K562 (cell line): ENCODE measurements around the gene PADI4. TPM values are rescaled to one million over a fixed set of nuclear protein-coding genes. Genes with fewer than 3 reads are reported as not detected.
A peak's percentile ranks its signal among the peaks of the same experiment; 100 is the strongest.

Experiments used
- ARID1B ChIP-seq: fragments of 450-650 bp; IDR thresholded peaks from 2 replicates; pipeline ENCODE4 v1.6.1; 2016; ENCODE audit warnings: antibody characterized with exemption, mild to moderate bottlenecking, inconsistent platforms
- BCOR ChIP-seq: fragments of 450-650 bp; IDR thresholded peaks from 2 replicates; pipeline ENCODE4 v1.6.1; 2016
- CHD4 ChIP-seq: fragments of 200-600 bp; sonication (generic); IDR thresholded peaks from 3 replicates; pipeline ENCODE4 v1.6.1; 2012; ENCODE audit warnings: low read depth, mild to moderate bottlenecking, mixed read lengths, low read length, inconsistent platforms; ENCODE audit not compliant: insufficient read depth, insufficient replicate concordance, poor library complexity, severe bottlenecking
- EGR1 ChIP-seq: fragments of 450-650 bp; conservative IDR thresholded peaks from 2 replicates; pipeline ENCODE4 v1.6.1; 2017; ENCODE audit warnings: mild to moderate bottlenecking
- POLR2A ChIP-seq: fragments of 450-650 bp; conservative IDR thresholded peaks from 2 replicates; pipeline ENCODE4 v1.6.1; 2016
- POLR2G ChIP-seq: fragments of 200-400 bp; formaldehyde crosslinking; IDR thresholded peaks from 2 replicates; pipeline ENCODE4 v1.6.1; 2017; ENCODE audit warnings: low read depth, mild to moderate bottlenecking, antibody characterized with exemption, low read length, moderate library complexity
- POLR3G ChIP-seq: IDR thresholded peaks from 2 replicates; pipeline ENCODE4 v1.6.1; 2011; ENCODE audit not compliant: insufficient read length, insufficient replicate concordance; ENCODE audit errors: extremely low read depth
- SIX5 ChIP-seq, 2 experiments: IDR thresholded peaks; 2 replicates each; pipeline ENCODE4 v1.6.1; 2011; ENCODE audit warnings: low read length in 2 of 2, borderline replicate concordance in 1 of 2, low read depth in 1 of 2, mild to moderate bottlenecking in 1 of 2, moderate library complexity in 1 of 2; ENCODE audit not compliant: insufficient read depth in 1 of 2
- SMARCA4 ChIP-seq: fragments of 450-650 bp; IDR thresholded peaks from 2 replicates; pipeline ENCODE4 v1.6.1; 2016
- ZBTB7A ChIP-seq: IDR thresholded peaks from 2 replicates; pipeline ENCODE4 v1.6.1; 2011; ENCODE audit warnings: low read depth, mild to moderate bottlenecking, low read length, moderate library complexity, borderline replicate concordance; ENCODE audit not compliant: control insufficient read depth
- ZNF121 ChIP-seq: sonication (generic); formaldehyde crosslinking; conservative IDR thresholded peaks from 2 replicates; pipeline ENCODE4 v1.8.0; 2022; ENCODE audit warnings: missing genetic modification reagents
- polyA plus RNA-seq, 8 experiments: library from polyadenylated mRNA; depleted of rRNA in 4 of 8; stranded (reverse) in 5 of 8; unstranded in 3 of 8; fragments of >200 nt; fragmentation: Nextera tagmentation in 2 of 8; fragmentation: Illumina TruSeq in 1 of 8; extraction: Ambion mirVana in 2 of 8; extraction: Trizol in 1 of 8; gene quantifications; 2 replicates each; pipeline versions ENCODE4 v1.2.1 to v1.2.3, GENCODE V29; 2011 to 2014; ENCODE audit warnings: inconsistent platforms in 1 of 8, missing spikeins in 1 of 8
- total RNA-seq, 7 experiments: library from RNA; depleted of rRNA in 6 of 7; stranded (reverse); fragments of >200 nt in 6 of 7; fragmentation: Illumina TruSeq in 2 of 7; extraction: Trizol in 2 of 7; gene quantifications; 2 replicates each; pipeline versions ENCODE4 v1.2.1 to v1.2.3, GENCODE V29; 2011 to 2021; ENCODE audit warnings: low replicate concordance in 1 of 7
- TF ChIP-seq, protein P1 (sequence below): fragments of 450-650 bp; IDR thresholded peaks from 2 replicates; pipeline ENCODE4 v1.6.1; 2016; ENCODE audit warnings: mild to moderate bottlenecking, moderate library complexity
- TF ChIP-seq, protein P2 (sequence below): fragments of 250-450 bp; sonication (Bioruptor Pico); IDR thresholded peaks from 2 replicates; pipeline ENCODE4 v1.5.1; 2021; ENCODE audit warnings: mild to moderate bottlenecking

The PADI4 gene
- total and polyA plus RNA-seq, 9 of the 15 experiments (the other 6 are each of a cell fraction or from before 2014, with no cell fraction given), result 0.22 to 0.33 TPM; not detected in 7

DNA sequence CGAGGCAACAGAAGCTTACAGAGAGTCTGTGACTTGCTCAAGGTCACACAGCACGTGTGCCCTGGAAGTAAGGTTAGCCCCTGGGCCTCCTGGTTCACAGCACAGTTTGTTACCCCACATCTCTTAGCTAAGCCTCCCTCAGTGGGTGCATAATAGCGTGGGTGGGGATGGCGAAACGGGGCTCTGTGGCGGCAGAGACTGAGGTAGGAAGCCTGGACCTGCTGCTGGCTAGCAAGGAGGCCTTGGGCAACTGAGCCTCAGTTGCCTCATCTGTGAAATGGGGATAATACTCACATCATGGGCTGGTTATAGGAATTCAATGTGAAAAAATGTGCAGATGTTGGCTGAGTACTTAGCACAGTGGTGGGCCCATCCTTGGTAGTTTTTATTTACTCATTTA lies 596 bp downstream of the PADI4 start (continued):
- TF ChIP-seq, protein P1, sequence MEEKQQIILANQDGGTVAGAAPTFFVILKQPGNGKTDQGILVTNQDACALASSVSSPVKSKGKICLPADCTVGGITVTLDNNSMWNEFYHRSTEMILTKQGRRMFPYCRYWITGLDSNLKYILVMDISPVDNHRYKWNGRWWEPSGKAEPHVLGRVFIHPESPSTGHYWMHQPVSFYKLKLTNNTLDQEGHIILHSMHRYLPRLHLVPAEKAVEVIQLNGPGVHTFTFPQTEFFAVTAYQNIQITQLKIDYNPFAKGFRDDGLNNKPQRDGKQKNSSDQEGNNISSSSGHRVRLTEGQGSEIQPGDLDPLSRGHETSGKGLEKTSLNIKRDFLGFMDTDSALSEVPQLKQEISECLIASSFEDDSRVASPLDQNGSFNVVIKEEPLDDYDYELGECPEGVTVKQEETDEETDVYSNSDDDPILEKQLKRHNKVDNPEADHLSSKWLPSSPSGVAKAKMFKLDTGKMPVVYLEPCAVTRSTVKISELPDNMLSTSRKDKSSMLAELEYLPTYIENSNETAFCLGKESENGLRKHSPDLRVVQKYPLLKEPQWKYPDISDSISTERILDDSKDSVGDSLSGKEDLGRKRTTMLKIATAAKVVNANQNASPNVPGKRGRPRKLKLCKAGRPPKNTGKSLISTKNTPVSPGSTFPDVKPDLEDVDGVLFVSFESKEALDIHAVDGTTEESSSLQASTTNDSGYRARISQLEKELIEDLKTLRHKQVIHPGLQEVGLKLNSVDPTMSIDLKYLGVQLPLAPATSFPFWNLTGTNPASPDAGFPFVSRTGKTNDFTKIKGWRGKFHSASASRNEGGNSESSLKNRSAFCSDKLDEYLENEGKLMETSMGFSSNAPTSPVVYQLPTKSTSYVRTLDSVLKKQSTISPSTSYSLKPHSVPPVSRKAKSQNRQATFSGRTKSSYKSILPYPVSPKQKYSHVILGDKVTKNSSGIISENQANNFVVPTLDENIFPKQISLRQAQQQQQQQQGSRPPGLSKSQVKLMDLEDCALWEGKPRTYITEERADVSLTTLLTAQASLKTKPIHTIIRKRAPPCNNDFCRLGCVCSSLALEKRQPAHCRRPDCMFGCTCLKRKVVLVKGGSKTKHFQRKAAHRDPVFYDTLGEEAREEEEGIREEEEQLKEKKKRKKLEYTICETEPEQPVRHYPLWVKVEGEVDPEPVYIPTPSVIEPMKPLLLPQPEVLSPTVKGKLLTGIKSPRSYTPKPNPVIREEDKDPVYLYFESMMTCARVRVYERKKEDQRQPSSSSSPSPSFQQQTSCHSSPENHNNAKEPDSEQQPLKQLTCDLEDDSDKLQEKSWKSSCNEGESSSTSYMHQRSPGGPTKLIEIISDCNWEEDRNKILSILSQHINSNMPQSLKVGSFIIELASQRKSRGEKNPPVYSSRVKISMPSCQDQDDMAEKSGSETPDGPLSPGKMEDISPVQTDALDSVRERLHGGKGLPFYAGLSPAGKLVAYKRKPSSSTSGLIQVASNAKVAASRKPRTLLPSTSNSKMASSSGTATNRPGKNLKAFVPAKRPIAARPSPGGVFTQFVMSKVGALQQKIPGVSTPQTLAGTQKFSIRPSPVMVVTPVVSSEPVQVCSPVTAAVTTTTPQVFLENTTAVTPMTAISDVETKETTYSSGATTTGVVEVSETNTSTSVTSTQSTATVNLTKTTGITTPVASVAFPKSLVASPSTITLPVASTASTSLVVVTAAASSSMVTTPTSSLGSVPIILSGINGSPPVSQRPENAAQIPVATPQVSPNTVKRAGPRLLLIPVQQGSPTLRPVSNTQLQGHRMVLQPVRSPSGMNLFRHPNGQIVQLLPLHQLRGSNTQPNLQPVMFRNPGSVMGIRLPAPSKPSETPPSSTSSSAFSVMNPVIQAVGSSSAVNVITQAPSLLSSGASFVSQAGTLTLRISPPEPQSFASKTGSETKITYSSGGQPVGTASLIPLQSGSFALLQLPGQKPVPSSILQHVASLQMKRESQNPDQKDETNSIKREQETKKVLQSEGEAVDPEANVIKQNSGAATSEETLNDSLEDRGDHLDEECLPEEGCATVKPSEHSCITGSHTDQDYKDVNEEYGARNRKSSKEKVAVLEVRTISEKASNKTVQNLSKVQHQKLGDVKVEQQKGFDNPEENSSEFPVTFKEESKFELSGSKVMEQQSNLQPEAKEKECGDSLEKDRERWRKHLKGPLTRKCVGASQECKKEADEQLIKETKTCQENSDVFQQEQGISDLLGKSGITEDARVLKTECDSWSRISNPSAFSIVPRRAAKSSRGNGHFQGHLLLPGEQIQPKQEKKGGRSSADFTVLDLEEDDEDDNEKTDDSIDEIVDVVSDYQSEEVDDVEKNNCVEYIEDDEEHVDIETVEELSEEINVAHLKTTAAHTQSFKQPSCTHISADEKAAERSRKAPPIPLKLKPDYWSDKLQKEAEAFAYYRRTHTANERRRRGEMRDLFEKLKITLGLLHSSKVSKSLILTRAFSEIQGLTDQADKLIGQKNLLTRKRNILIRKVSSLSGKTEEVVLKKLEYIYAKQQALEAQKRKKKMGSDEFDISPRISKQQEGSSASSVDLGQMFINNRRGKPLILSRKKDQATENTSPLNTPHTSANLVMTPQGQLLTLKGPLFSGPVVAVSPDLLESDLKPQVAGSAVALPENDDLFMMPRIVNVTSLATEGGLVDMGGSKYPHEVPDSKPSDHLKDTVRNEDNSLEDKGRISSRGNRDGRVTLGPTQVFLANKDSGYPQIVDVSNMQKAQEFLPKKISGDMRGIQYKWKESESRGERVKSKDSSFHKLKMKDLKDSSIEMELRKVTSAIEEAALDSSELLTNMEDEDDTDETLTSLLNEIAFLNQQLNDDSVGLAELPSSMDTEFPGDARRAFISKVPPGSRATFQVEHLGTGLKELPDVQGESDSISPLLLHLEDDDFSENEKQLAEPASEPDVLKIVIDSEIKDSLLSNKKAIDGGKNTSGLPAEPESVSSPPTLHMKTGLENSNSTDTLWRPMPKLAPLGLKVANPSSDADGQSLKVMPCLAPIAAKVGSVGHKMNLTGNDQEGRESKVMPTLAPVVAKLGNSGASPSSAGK, result no peak
- TF ChIP-seq ZBTB7A (no peak), ZNF121 (no peak), POLR2A (no peak), BCOR (peak; percentile 95), SMARCA4 (no peak), ARID1B (no peak), POLR2G (no peak), CHD4 (no peak), POLR3G (no peak), SIX5 (IDR thresholded peaks at IDR 0.05; ENCODE audit: borderline replicate concordance in 1 of 2, insufficient read depth in 1 of 2, low read depth in 1 of 2, low read length in 2 of 2) (no peak), EGR1 (0 out of 2 replicates have a peak, but pooled peaks have one; percentile 22)
- TF ChIP-seq, protein P2, sequence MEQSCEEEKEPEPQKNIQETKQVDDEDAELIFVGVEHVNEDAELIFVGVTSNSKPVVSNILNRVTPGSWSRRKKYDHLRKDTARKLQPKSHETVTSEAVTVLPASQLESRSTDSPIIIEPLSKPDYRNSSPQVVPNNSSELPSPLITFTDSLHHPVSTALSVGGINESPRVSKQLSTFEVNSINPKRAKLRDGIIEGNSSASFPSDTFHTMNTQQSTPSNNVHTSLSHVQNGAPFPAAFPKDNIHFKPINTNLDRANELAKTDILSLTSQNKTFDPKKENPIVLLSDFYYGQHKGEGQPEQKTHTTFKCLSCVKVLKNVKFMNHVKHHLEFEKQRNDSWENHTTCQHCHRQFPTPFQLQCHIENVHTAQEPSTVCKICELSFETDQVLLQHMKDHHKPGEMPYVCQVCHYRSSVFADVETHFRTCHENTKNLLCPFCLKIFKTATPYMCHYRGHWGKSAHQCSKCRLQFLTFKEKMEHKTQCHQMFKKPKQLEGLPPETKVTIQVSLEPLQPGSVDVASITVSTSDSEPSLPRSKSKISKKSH (CRISPR knock-in tag), result no peak
